HG03045 (cell line): Measurements from ENCODE around the gene HMCN1.
A peak's percentile ranks its signal among the peaks of the same experiment; 100 is the strongest.
"Not testable (repeated sequence)": the region's sequence is repeated elsewhere in the genome, so short reads cannot be mapped to it uniquely, and the experiment has no call there.

ENCODE experiments used
- ATAC-seq: cut with Tn5 transposase; IDR thresholded peaks from one replicate; pipeline ENCODE4 v1.9.1; 2021; ENCODE audit warnings: mild to moderate bottlenecking, moderate library complexity; ENCODE audit not compliant: unreplicated experiment

The HMCN1 gene

GRCh38 chr1:186125511-186125910, 391.3 kb downstream of the HMCN1 start:
- ATAC-seq = no peak

DNA sequence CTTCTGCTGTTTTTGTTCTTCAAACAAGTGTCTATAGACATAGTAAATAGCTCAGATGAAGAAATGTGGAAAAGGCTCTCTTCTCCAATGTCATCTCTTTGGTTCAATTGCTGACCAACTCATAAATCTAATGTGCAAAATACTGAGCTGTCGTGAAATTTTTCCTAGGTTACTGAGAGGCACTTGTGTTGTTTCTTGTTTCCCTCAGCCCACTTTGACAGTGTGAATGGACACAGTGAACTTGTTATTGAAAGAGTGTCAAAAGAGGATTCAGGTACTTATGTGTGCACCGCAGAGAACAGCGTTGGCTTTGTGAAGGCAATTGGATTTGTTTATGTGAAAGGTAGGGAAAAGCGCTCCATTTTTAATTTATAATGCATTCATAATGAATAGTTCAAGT, 395.6 kb downstream of the HMCN1 start:
- ATAC-seq = no peak

DNA sequence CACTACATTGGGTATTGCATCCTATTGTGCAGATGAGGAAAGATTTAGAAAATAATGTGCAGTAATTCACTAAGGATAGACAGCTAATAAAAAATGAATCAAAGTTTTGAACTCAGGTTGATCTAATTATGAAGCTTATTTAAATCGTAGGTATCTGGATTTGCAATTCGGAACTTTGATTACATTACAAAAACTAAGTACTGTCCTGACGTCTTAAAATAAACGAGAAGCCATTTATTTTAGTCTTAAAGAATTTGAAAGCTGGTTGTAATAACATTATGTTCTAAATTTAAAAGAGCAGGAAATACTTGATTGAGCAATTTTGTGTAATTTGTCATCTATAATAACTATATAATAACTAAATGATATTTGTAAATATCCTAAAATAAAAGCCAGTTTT, 404.9 kb downstream of the HMCN1 start:
- ATAC-seq = no peak

- no peak for ATAC-seq
These were observed 405.5 kb downstream of the HMCN1 start for GRCh38 chr1:186139701-186140100.

GRCh38 chr1:186142159-186142558, 408.0 kb downstream of the HMCN1 start:
- ATAC-seq = no peak

GRCh38 chr1:186142916-186143315, 408.7 kb downstream of the HMCN1 start:
- no peak for ATAC-seq

- no peak for ATAC-seq
These were observed 409.3 kb downstream of the HMCN1 start for GRCh38 chr1:186143481-186143880.

DNA sequence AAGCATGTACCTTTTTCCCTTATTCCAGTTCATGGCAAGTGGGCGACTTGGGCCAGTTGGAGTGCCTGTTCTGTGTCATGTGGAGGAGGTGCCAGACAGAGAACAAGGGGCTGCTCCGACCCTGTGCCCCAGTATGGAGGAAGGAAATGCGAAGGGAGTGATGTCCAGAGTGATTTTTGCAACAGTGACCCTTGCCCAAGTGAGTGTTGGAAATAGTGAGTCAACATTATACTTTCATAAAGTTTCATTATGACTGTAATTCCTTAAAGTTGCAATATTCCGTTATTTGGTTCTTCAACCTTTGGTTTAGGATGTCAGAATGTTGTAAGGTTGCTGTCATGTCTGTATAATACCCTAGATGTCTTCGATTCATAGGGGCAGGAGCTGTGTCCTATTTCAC, 410.3 kb downstream of the HMCN1 start:
- no peak for ATAC-seq

- ATAC-seq = no peak
These were observed 412.8 kb downstream of the HMCN1 start for GRCh38 chr1:186146974-186147373.

DNA sequence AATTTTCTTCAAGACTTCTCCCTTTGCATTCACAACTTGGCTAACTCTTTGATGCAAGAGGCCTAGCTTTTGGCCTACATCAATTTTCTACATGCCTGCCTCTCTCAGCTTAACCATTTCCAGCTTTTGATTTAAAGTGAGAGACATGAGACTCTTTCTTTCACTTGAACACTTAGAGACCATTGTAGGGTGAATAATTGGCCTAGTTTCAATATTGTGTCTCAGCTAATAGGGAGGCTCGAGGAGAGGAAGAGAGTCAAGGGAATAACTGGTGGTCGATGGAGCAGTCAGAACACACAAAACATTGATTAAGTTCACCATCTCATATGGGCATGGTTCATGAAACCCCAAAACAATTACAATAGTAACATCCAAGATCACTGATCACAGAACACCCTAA, 415.4 kb downstream of the HMCN1 start:
- ATAC-seq = no peak

GRCh38 chr1:186152227-186152619, 418.0 kb downstream of the HMCN1 start:
- ATAC-seq = no peak

- no peak for ATAC-seq
These were observed 418.5 kb downstream of the HMCN1 start for GRCh38 chr1:186152620-186153239.

DNA sequence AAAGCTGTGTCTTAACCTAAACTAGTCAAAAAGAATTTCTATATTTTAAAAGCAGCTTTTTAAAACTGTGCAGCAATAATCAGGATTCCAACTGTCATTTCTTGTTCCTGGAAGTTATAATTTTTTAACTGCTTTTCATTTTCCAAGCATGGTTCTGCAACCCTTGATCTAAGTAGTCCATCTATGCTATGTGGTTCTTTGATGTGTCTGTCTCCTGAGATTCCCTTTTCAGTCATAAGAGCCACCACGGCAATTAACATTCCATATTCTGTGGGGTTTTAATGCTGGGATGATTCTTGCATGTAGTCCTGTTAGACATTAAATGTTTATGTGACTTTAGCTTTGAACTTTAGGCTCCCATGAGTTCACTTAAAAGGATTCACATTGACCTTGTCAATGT, 420.5 kb downstream of the HMCN1 start:
- no peak for ATAC-seq

- no peak for ATAC-seq
These were observed 421.4 kb downstream of the HMCN1 start for GRCh38 chr1:186155594-186155993.

GRCh38 chr1:186162895-186163294, 428.7 kb downstream of the HMCN1 start:
- not testable (repeated sequence) for ATAC-seq

- no peak for ATAC-seq
These were observed 430.6 kb downstream of the HMCN1 start for GRCh38 chr1:186164773-186165172.

DNA sequence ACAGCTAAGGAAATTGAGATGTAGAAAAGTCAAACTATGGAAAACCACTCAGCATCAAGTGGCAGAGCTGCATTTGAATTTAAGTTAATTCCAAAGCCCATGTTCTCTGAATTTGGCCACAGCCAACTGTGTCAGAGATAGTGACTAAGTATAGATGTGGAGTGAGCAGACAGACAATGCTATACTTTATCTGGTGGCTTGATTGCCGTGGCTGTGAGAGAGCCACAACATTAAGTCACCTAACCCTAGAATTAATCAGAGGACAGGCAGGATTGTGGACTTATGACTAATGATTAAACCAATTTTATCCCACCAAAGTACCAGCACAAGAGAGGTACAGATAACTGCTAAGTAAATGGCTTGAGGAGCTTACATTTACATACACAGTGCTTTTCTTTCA, 431.1 kb downstream of the HMCN1 start:
- no peak for ATAC-seq

GRCh38 chr1:186167096-186167668, 433.0 kb downstream of the HMCN1 start:
- no peak for ATAC-seq

DNA sequence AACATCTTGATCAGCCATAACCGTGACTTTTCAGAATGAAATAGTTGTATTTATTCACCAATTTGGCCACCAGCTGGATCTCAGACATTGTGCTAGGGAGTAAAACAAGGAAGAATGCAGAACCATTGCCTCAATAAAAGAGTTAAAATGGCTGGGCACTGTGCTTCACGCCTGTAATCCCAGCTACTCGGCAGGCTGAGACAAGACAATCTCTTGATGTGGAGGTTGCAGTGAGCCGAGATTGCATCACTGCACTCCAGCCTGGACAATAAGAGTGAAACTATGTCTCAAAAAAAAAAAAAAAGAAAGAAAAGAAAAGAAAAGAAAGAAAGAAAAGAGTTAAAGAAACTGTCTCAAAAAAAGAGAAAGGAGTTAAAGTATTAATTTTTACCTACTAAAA, 441.4 kb downstream of the HMCN1 start:
- no peak for ATAC-seq

DNA sequence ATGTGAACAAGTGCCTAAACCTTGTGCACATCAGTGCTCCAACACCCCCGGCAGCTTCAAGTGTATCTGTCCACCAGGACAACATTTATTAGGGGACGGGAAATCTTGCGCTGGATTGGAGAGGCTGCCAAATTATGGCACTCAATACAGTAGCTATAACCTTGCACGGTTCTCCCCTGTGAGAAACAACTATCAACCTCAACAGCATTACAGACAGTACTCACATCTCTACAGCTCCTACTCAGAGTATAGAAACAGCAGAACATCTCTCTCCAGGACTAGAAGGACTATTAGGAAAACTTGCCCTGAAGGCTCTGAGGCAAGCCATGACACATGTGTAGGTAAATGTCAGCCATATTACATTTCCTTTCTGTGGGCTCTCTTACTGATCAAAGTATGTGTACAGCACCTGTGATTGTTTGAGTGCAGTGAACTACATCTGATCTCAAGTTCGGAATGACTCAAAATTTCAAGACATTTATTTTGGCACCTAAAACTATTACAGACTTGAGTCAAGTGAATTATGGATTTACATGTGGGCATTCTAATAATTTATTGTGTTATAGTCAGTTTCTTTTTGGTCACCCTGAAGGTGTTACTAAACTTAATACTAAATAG, 444.3 kb downstream of the HMCN1 start:
- no peak for ATAC-seq

DNA sequence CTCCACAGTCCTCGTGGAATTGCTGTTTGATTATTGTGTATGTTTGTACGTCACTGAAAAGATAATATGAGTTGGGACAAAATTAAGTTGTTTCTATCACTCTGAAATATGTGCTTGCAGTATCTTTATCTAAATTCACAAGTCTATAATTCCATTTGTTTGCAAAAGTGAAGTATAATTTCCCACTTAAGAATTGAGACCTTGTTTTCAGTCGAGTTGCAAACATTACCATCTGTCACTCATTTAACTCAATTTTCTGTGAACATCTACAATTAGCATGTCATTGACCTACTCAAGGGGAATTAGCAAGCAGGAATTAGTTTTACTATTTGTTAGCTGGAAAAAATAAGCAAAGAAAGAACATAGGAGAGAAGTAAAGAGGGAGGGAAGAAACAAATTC, 445.0 kb downstream of the HMCN1 start:
- no peak for ATAC-seq

GRCh38 chr1:186183219-186183618, 449.0 kb downstream of the HMCN1 start:
- ATAC-seq = peak; percentile 57
